ENCODE results near the gene KIF13A.
"Not testable (repeated sequence)": the region's sequence is repeated elsewhere in the genome, so short reads cannot be mapped to it uniquely, and the experiment has no call there.

KIF13A gene

DNA sequence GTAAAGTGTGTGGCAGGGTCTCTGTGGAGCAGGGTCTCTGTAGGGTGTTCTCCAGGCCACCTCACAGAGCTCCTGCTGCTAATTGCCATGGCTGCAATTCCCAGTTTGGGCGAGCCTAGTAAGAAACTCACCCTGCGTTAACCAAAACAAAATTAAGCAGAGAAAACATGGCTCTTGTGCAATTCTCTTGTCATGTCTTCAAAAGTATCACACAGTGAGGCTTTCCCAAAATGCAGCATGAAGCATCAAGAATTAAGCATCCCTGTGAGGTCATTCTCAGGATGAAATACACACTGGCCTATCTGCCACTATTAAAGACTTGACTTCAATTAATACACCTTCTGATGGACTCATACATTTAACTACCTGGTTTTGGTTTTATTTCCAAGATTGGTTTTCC is 72.8 kb downstream of the KIF13A start:
- no peak for TF ChIP-seq ZFX (IDR thresholded peaks at IDR 0.05; ENCODE audit: borderline replicate concordance)
- TF ChIP-seq, protein P1, sequence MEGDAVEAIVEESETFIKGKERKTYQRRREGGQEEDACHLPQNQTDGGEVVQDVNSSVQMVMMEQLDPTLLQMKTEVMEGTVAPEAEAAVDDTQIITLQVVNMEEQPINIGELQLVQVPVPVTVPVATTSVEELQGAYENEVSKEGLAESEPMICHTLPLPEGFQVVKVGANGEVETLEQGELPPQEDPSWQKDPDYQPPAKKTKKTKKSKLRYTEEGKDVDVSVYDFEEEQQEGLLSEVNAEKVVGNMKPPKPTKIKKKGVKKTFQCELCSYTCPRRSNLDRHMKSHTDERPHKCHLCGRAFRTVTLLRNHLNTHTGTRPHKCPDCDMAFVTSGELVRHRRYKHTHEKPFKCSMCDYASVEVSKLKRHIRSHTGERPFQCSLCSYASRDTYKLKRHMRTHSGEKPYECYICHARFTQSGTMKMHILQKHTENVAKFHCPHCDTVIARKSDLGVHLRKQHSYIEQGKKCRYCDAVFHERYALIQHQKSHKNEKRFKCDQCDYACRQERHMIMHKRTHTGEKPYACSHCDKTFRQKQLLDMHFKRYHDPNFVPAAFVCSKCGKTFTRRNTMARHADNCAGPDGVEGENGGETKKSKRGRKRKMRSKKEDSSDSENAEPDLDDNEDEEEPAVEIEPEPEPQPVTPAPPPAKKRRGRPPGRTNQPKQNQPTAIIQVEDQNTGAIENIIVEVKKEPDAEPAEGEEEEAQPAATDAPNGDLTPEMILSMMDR (IDR thresholded peaks at IDR 0.05) = no peak

DNA sequence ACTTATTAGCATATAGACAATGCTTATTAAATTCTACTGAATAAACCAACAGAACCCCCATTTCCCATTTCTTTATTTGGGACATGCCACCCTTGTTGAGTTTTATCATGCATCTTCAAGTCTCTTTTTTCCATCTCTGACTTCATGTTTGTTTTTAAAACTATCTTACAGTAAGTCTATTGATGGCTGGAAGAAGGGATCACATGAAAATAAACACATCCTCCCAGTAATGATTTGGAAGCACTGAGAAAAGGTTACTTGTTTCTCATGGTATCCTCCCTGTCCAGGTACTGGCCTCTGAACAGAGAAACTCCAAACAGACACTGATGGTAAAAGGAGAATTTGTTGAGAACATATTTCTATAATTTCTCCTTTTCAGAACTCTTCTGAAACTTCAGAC is 74.9 kb downstream of the KIF13A start:
- TF ChIP-seq ZFX (IDR thresholded peaks at IDR 0.05; ENCODE audit: borderline replicate concordance) = no peak
- TF ChIP-seq, protein P1 (IDR thresholded peaks at IDR 0.05) = no peak
- H3K27ac ChIP-seq = no peak overlapping the region

More for the DNA sequence above, 72.8 kb downstream of the KIF13A start:
- H3K27ac ChIP-seq = no peak overlapping the region

DNA sequence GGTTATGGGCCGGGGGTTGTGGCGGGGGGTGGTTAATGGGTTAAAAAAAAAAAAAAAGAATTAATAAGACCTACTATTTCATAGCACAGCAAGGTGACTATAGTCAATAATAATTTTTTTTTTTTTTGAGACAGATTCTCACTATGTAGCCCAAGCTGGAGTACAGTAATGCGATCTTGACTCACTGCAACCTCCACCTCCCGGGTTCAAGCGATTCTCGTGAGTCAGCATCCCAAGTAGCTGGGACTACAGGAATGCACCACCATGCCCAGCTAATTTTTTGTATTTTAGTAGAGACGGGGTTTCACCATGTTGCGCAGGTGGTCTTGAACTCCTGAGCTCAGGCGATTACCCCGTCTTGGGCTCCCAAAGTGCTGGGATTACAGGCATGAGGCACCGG is 75.8 kb downstream of the KIF13A start:
- not testable (repeated sequence) for H3K27ac ChIP-seq

DNA sequence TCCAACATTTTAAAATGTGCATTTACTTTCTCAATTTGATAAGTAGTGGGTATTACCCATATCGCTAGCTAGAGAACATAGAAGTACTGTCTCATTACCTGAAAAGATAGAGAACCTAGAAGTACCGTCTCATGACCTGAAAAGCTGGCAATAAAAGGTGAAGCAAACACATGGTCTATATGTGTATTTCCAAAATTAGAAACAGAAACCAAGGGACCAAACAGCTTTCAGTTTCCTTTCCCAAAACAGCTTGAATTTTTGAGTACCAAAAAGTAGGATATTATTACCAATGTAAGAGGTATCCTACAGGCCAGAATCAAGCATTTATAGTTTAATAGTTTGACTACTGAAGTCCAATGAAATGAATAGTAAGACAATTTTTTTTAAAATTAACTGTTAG is 77.2 kb downstream of the KIF13A start:
- TF ChIP-seq ZFX (IDR thresholded peaks at IDR 0.05; ENCODE audit: borderline replicate concordance) = no peak
- TF ChIP-seq, protein P1 (IDR thresholded peaks at IDR 0.05) = no peak

DNA sequence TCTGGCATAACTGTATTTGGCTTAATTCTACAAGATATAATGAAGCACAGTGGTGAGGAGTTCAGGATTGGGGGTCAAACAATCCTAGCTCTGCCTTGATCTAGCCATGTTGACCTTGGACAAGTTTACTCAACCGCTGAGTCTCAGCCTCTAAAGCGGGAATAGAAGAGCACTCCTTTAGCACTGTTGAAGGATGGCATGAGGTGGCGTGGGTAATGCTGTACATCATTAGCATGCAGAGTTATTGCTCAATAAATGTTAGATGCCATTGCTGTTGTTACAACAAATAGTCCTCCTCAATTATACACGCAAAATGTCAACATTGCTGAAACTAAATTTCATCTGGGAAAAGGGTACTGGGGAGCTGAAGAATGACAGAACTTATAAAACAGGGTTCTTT is 78.6 kb downstream of the KIF13A start:
- no peak overlapping the region for H3K27ac ChIP-seq
- TF ChIP-seq, protein P1 (IDR thresholded peaks at IDR 0.05) = no peak
- TF ChIP-seq ZFX (IDR thresholded peaks at IDR 0.05; ENCODE audit: borderline replicate concordance) = no peak

More for the DNA sequence above, 77.2 kb downstream of the KIF13A start:
- no peak overlapping the region for H3K27ac ChIP-seq

DNA sequence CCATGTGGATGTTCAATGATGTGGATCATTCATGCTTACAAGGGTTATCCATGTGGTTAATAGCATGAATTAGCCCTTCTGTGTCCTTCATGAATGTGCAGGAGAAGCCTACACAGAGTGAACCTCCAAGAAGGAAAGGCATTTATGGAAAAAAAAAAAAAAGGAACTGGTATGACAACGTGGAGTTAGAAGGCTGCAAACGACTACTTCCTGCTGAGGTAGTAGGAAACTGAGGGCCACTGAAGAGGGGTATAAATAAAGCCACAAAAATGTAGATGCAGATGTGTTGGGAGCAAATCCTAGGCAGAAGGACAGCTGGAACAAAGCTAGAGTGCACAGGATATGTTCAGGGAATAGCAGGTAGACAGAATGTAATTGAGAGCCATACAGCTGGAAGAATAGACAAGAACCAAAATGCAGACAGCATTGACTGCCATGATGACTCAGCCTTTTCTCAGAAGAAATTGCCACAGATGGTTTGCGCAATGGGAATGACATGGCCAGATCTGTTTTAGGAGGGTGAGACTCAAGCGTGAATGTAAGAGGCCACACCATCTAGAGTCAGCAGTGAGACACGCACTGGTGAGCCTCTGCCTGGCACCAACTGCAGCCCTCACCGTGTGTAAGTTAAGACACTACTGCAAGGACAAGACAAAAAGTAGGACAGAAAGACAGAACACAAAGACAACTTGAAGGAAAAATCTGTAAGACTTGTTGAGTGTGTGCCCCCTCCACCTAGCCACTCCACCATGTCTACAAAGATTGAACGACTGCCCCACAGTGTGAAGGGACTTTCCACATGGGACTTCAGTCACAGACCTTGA is 79.8 kb downstream of the KIF13A start:
- TF ChIP-seq ZFX (IDR thresholded peaks at IDR 0.05; ENCODE audit: borderline replicate concordance) = no peak
- TF ChIP-seq, protein P1 (IDR thresholded peaks at IDR 0.05) = no peak
- no peak overlapping the region for H3K27ac ChIP-seq

DNA sequence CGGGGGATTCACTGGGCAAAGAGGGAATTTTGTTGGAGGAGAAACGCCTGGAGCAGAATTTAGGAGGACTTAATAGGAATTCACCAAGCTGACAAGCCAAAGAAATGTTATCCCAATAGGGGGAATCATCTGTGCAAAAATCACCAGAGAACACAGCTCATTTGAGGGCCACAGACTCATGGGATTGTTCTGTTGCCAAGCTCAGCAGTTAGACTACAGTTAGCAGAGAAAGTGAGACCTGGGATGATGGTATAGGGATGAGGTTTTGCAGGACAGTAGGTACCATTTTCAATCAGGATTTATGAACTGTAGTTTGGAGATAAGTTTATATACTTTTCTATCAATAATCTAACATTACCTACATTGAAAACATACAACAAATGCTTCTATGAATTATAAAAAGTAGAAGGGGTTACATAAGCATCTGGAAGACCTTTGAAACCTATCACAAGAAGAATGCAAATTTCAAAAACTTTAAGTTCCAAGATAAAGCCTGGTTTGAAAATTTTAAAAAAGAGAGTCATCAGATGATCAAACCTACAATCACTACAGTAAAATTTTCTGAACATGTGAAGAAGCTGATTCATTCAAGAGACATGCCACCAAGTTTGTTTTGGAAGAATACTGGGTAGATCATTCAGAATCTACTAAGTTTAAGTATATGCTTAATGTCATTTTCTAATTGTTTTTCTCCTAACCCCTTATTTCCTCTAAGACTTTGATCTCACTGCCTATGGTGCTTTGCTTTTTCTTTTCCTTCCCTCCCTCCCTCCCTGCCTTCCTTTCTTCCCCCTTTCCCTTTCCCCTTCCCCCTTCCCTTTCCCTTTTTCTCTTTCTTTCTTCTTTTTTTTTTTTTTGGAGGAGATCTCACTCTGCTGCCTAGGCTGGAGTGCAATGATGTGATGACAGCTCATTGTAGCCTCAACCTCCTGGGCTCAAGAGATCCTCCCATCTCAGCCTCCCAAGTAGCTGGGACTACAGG is 81.5 kb downstream of the KIF13A start:
- H3K27ac ChIP-seq = no peak overlapping the region
- TF ChIP-seq ZFX (IDR thresholded peaks at IDR 0.05; ENCODE audit: borderline replicate concordance) = no peak
- TF ChIP-seq, protein P1 (IDR thresholded peaks at IDR 0.05) = no peak

All from 22Rv1 (cell line).